LHCN-M2 (cell line): ENCODE measurements around the gene FAM76B. TPM values are rescaled to one million over a fixed set of nuclear protein-coding genes. Genes with fewer than 3 reads are reported as not detected.

Experiments used
- DNase-seq: peaks from one replicate; pipeline ENCODE4 v3.0.0-alpha.2; 2012; ENCODE audit warnings: low read depth
- total RNA-seq: library from RNA; depleted of rRNA; stranded (reverse); fragments of >200 nt; gene quantifications from 2 replicates; pipeline ENCODE4 v1.2.3, GENCODE V29; 2014

Gene FAM76B
- total RNA-seq, 1 experiment from 2014 or later, result 22.0 TPM

GRCh38 chr11:95792200-95792599 lies 2.6 kb upstream of the FAM76B start:
- DNase-seq, result no peak

GRCh38 chr11:95791709-95792033 lies 2.1 kb upstream of the FAM76B start:
- no peak for DNase-seq

GRCh38 chr11:95790933-95791708 lies 1.5 kb upstream of the FAM76B start:
- peak; percentile 51 for DNase-seq

GRCh38 chr11:95790123-95790932 lies 746 bp upstream of the FAM76B start, which contains the start of gene CEP57:
Gene CEP57, plus strand, starts transcription at chr11:95790498. Its CDS starts 201 bp downstream, at chr11:95790699.
- DNase-seq, result peak; percentile 97

GRCh38 chr11:95788921-95789505 lies 569 bp downstream of the FAM76B start:
- DNase-seq, result peak; percentile 43

GRCh38 chr11:95780544-95780943 lies 9.0 kb downstream of the FAM76B start:
- DNase-seq, result no peak

- no peak for DNase-seq
These were observed 10.9 kb downstream of the FAM76B start for GRCh38 chr11:95778699-95779098.

GRCh38 chr11:95776859-95777258 lies 12.7 kb downstream of the FAM76B start:
- DNase-seq, result no peak

- no peak for DNase-seq
These were observed 21.1 kb downstream of the FAM76B start for GRCh38 chr11:95768521-95768920.

- peak; percentile 57 for DNase-seq
These were observed 22.1 kb downstream of the FAM76B start for GRCh38 chr11:95767498-95767897.

GRCh38 chr11:95766701-95767100 lies 22.9 kb downstream of the FAM76B start:
- DNase-seq, result no peak

GRCh38 chr11:95764267-95764898 lies 25.2 kb downstream of the FAM76B start:
- peak; percentile 49 for DNase-seq

GRCh38 chr11:95762534-95762933 lies 27.0 kb downstream of the FAM76B start:
- DNase-seq, result no peak

- no peak for DNase-seq
These were observed 28.6 kb downstream of the FAM76B start for GRCh38 chr11:95760941-95761340.

GRCh38 chr11:95751515-95751914 lies 38.1 kb downstream of the FAM76B start:
- no peak for DNase-seq

GRCh38 chr11:95750101-95750500 lies 39.5 kb downstream of the FAM76B start:
- DNase-seq, result no peak

- DNase-seq, result no peak
These were observed 50.3 kb downstream of the FAM76B start for GRCh38 chr11:95739108-95739938.

- no peak for DNase-seq
These were observed 52.8 kb downstream of the FAM76B start for GRCh38 chr11:95736809-95737208.

GRCh38 chr11:95736355-95736754 lies 53.2 kb downstream of the FAM76B start:
- no peak for DNase-seq

GRCh38 chr11:95734009-95734572 lies 55.5 kb downstream of the FAM76B start:
- no peak for DNase-seq
